Measurements from ENCODE around the gene STX4. TPM values are rescaled to one million over a fixed set of nuclear protein-coding genes. Genes with fewer than 3 reads are reported as not detected.

The STX4 gene
- total and polyA plus RNA-seq, 12 donors = 31.8 to 89.2 (median 40.7) TPM

DNA sequence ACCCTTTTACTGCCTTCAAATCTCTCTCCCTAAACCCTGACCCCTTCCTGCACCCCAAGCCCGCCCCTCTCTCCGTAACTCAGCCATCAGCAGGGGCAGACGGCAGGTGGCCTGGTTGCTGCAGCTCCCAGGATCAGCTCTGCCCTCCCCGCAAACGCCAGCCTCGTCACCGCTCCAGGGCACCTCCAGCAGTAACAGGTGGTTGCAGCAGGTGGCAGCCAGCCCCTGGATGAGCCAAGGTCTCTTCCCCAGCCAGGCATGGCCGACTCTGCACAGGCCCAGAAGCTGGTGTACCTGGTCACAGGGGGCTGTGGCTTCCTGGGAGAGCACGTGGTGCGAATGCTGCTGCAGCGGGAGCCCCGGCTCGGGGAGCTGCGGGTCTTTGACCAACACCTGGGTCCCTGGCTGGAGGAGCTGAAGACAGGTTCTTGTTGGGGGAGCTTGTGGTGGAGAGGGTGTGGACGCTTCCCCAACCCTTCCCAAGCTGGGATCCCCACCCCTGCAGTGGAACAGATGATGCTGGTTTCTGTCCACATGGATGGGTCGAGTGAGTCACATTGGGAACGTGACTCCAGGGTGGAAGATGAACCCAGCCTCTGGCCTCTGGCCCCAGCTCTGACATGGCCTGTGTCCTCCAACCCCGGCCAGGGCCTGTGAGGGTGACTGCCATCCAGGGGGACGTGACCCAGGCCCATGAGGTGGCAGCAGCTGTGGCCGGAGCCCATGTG is 47.8 kb upstream of the STX4 start:
- no peaks in the 10 kb centered on the region for H3K9me3 ChIP-seq
- peak; percentile 7 to 54 (median 26) for ATAC-seq
- no peak for DNase-seq
- peaks cover 8 to 20% (median 14%) of the 10 kb centered on the region in 9 donors for H3K4me1 ChIP-seq
- intact Hi-C loops (cut with DNase I) = loop anchor here in 9 of 10 donors (1.0 to 10.0 kb wide), 21 partner anchors 42 to 889 kb away; partner anchors contain the start of genes ZNF843 (in 7 of the 9), STX4 (in 3 of the 9), ZNF646 (in 3 of the 9) and ZNF668 (in 3 of the 9)
- H3K27ac ChIP-seq = peak overlapping the region in 8 of 10 donors; percentile 37 to 82 (median 72)
- TF ChIP-seq, protein P1, sequence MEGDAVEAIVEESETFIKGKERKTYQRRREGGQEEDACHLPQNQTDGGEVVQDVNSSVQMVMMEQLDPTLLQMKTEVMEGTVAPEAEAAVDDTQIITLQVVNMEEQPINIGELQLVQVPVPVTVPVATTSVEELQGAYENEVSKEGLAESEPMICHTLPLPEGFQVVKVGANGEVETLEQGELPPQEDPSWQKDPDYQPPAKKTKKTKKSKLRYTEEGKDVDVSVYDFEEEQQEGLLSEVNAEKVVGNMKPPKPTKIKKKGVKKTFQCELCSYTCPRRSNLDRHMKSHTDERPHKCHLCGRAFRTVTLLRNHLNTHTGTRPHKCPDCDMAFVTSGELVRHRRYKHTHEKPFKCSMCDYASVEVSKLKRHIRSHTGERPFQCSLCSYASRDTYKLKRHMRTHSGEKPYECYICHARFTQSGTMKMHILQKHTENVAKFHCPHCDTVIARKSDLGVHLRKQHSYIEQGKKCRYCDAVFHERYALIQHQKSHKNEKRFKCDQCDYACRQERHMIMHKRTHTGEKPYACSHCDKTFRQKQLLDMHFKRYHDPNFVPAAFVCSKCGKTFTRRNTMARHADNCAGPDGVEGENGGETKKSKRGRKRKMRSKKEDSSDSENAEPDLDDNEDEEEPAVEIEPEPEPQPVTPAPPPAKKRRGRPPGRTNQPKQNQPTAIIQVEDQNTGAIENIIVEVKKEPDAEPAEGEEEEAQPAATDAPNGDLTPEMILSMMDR (IDR thresholded peaks at IDR 0.05) = no peak
- H3K27me3 ChIP-seq = no peaks in the 10 kb centered on the region
- peak overlapping the region; percentile 12 to 64 (median 58) for H3K4me3 ChIP-seq
- 59 to 63% methylated on average over 20 of the region's 20 CpGs for WGBS, 2 donors
- peaks cover 0 to 63% (median 5%) of the 10 kb centered on the region in 9 donors for H3K36me3 ChIP-seq

- H3K27ac ChIP-seq = peak overlapping the region in 5 of 10 donors; percentile 64 to 81 (median 74)
- peaks cover 8 to 20% (median 14%) of the 10 kb centered on the region in 9 donors for H3K4me1 ChIP-seq
- no peaks in the 10 kb centered on the region for H3K9me3 ChIP-seq
- H3K36me3 ChIP-seq = peaks cover 0 to 55% (median 3%) of the 10 kb centered on the region in 9 donors
- ATAC-seq (no peak), DNase-seq (no peak)
- H3K4me3 ChIP-seq = no peak overlapping the region
- TF ChIP-seq, protein P1 (IDR thresholded peaks at IDR 0.05) = no peak
- WGBS, 2 donors = 90 to 95% methylated on average over 29 of the region's 29 CpGs
- intact Hi-C loops (cut with DNase I) = loop anchor here in 9 of 10 donors (5.0 to 10.0 kb wide), 14 partner anchors 41 to 888 kb away; partner anchors contain the start of genes STX4 (in 3 of the 9), ZNF646 (in 3 of the 9), ZNF668 (in 3 of the 9) and ZNF843 (in 3 of the 9)
- no peaks in the 10 kb centered on the region for H3K27me3 ChIP-seq
These were observed 47.0 kb upstream of the STX4 start for GRCh38 chr16:30986129-30986991.

DNA sequence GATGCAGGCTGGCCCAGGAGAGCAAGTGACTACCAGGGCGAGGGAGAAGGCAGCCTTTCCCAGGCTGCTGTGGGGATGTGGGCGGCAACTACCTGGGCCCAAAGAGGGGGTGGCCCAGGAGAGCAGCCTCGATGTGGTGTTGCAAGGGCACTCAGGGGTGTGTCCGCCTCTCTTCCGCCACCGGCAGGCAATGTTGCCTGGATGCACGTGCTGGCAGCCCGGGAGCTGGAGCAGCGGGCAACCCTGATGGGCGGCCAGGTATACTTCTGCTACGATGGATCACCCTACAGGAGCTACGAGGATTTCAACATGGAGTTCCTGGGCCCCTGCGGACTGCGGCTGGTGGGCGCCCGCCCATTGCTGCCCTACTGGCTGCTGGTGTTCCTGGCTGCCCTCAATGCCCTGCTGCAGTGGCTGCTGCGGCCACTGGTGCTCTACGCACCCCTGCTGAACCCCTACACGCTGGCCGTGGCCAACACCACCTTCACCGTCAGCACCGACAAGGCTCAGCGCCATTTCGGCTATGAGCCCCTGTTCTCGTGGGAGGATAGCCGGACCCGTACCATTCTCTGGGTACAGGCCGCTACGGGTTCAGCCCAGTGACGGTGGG is 45.7 kb upstream of the STX4 start:
- 94 to 97% methylated on average over 30 of the region's 30 CpGs for WGBS, 2 donors
- TF ChIP-seq, protein P1 (IDR thresholded peaks at IDR 0.05) = no peak
- Histone ChIP-seq H3K9me3 (no peaks in the 10 kb centered on the region), H3K27me3 (no peaks in the 10 kb centered on the region), H3K4me3 (no peak overlapping the region), H3K4me1 (peaks cover 8 to 20% (median 14%) of the 10 kb centered on the region in 9 donors), H3K27ac (no peak overlapping the region), H3K36me3 (peaks cover 0 to 42% (median 3%) of the 10 kb centered on the region in 9 donors)
- DNase-seq (no peak), ATAC-seq (no peak)
- intact Hi-C loops (cut with DNase I) = loop anchor here in 9 of 10 donors (5.0 to 10.0 kb wide), 14 partner anchors 40 to 887 kb away; partner anchors contain the start of genes STX4 (in 3 of the 9), ZNF646 (in 3 of the 9), ZNF668 (in 3 of the 9) and ZNF843 (in 3 of the 9)
